Stimulated activated CD8-positive, alpha-beta memory T cell treated with anti-CD3 and anti-CD28 coated beads, Interleukin-7, amount 100 ng/mL, for 4 hours (primary cell): Measurements from ENCODE around the gene MDFIC2.
"Not testable (repeated sequence)": the region's sequence is repeated elsewhere in the genome, so short reads cannot be mapped to it uniquely, and the experiment has no call there.

Source experiments
- DNase-seq, 2 donors: peaks; one replicate each; pipeline ENCODE4 v3.0.0-alpha.2; 2020; ENCODE audit warnings: low read depth in 2 of 2

MDFIC2 gene

DNA sequence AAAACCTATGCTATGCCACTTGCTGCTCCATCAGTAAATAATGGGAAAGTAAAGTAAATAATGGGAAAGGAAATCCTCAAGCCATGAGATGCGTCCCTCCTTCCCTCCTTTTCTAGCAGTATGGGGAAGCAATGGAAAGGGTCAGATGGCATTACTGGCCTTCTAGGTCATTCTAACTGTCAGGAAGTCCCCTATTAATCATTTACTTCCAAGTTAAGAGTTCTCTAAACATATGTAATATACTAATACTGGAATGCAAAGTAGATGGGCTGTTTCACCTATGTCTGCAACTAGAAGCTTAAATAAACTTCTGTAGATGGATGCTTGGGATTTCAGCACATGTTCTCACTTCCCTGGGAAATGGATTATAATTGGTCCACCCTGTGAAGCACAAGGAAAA lies 55.9 kb downstream of the MDFIC2 start:
- no peak for DNase-seq

DNA sequence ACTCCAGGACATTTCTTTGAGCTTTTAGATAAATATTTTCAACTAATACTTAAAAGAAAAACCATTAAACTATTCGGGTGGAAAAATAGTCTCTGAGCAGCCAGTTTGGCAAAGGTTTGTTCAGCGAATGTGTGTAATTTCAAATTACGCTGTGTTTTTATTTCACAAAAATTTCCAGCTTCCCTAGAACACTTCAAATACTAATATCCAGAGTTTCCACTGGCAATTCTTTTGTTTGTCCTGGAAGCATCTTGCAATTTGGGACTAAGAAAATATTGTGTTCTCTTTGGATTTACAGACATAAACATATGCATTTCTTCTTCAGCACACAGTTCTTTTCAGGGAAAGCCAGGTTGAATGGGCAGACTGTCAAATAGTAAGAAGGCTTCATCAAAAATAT lies 61.9 kb downstream of the MDFIC2 start:
- DNase-seq = no peak

DNA sequence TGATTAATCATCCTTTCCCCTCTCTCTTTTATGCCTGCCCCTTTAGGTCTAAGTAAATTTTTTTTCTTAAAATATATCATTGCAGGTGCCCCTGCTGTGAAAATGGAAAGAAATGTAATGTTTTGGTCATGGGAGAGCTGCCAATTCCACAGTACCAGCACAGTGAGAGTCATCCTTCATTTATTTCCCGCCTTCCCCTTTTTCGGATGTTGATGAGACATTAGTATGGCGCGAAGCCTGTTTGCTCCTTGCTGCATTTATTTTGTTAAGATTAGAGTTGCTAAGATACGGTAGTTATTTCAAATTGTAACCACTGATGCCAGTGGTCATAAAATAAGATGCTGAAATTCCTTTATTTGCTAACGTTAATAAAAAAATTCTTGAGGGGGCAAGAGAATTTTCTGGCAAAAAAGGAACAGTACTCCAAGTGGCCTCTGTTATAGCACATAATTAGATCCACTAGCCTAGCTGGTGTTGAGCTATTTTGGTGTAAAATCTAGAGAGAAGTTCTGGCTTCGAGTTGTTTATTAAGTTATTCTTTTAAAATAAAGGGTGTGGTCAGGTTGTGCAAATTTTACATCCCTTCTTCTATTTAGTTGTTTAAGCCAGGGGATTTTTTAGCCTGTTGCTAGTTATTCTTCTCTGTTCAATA lies 62.8 kb downstream of the MDFIC2 start:
- DNase-seq = no peak

DNA sequence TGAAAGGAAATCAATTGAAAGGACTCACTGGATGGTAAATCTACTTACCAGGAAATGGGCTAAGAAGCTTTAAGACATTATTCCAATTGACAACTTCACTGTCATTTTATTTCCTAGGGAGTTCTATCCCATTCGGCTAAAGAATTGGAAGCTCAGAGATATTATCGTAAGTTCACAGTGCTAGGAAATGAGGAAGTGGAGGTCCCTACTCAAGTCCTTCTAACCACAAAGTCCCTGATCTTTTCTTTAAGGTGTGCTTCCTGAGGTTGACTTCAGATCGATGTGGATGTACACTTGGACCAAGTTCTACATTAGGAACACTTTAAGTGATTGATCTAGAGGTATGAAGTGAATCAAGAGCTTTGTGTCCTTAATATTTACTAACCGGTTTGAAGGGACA lies 63.6 kb downstream of the MDFIC2 start:
- DNase-seq = no peak

DNA sequence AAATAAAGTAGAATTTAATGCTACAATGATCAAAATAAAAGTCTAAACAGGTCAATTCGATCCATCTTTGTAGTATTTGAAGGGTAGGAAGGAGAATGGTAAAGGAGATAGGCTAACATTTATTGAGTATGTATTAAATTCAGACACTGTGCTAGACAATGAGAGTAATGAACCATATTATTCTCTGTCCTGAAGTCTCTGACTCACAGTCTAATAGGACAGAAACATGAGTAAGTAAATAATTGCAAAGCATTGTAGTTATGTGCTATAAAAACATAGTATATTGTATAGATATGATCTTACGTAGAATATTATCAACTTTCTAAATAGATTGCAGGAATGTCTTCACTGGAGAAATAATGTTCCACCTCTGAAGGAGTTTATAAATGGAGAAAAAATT lies 64.5 kb downstream of the MDFIC2 start:
- no peak for DNase-seq

DNA sequence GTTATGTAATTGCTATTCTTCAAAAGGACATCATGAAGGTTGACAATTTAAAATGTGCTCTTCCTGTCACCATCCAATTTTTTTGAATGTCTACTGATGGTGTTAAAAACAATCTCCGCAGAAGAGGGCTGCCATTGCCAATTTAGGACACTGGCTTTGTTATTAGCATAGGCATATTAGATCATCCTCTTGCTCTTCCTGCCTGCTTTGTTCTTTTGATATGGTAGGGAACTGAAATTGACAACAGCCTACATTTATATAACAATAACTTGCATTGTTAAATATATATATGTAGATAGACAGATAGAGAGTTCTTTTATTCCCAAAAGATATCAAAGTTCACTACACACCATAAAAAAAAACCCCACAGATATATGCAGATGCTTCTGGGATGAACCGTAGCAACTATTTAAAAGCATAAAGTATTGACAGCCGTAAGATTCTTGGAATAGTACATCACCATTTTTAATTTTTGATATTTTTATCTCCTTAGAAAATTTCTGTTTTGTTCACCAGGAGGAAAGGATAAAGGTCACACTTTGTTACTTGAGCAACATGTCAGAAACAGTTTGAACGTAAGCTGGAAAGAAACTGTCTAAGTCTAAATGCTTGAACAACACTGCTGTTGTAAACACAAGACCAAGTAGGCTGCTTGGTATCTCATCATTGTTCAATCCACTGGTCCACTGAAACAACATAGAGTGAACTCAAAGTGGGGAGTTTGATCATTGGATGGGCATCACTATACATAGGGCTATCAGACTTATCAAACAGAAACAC lies 66.5 kb downstream of the MDFIC2 start:
- DNase-seq = no peak

DNA sequence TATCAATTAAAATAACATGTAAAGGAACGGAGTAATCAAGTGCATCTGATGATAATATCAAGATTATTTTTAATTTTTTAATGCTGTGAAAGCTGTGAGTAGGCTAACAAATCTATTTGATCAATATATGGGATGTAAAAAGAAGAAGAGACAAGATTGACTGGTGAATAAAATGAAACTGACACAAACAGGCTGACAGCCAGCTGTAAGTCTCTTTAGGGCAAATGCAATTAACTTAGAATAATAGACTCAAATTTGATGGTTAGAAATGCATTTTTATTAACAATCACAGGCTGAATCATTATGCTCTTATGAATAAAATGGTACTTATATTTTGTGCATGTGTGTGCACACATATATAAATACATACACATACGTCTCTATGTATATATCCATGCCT lies 68.0 kb downstream of the MDFIC2 start:
- DNase-seq = no peak

DNA sequence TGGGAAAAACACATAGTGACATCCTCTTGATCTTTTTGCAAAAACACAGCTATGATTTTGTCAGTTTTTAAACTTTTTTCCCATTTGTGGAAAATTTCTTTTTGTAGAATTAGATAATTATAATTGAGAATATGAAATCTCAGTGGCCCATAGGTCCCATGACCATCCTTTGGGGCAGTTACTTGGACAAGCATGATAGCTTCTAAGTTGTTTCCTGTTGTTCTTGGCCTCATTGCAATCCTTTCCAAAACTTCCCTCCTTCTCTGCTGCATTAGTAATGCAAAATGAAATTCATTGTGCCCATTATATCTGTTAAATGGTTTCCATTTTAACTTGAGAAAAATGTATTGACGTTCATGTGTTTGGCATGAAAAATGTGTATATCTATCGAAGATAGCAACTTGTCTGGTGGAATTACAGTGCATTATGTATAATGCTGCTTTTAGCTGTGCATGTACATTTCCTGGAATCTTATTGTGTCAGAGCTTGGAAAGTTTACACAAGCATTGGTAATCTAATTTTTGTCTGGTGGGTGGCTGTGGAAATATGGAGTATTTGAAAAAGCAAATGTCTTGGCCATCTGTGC lies 70.0 kb downstream of the MDFIC2 start:
- no peak for DNase-seq

DNA sequence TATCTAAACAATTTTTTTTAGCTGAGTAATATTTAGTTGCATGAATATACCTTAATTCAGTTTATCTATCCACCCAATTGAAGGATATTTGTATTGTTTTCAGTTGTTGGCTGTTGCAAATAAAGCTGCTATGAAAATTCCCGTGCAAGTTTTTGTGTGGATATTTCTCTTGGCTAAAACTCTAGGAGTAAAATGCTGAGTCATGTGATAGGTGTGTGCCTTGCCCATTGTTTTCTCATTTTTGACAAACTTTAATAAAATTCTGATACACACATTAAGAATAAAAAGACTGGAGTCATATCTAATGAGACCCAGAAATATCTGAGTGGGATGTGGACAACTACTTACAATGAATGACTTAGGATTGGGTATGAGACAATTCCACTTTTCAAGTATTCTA lies 78.6 kb downstream of the MDFIC2 start:
- DNase-seq = no peak

DNA sequence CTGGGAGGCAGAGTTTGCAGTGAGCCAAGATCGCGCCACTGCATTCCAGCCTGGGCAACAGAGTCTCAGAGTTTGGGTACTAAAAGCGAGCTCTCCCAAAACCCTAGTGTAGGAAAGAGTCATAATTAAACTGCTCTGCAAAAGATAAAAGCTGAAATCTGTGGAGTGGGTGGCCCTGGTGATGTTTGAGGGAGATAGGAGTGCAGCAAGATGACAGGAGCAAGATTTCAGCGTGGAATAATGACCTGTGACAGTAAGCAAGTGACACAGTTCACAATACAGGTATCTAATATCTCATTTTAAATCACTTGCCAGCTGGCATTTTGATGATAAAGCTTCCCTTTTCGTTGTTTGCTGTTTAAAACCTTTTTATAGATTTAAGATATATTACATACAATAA lies 79.3 kb downstream of the MDFIC2 start:
- no peak for DNase-seq

DNA sequence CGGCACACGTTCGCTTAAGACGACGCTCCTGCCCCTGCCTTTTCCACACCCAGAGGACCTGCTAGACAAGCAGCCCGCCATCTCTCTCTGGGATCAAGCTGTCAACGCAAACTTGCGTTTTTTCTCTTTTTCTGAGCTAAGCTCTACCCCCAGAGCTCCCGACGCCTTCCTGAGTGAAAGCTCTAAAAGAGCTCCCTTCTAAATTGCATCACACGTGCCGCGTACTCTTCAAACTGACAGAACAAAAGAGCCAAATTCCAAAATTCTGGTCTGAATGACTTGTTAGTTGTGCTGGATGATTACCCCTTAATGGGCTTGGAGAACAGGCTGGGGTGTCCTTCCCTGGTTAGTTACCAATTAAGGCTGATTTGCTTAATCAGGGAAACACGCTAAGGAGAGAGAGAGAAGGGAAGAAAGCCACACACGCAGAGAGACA lies 81.2 kb downstream of the MDFIC2 start:
- DNase-seq = no peak

DNA sequence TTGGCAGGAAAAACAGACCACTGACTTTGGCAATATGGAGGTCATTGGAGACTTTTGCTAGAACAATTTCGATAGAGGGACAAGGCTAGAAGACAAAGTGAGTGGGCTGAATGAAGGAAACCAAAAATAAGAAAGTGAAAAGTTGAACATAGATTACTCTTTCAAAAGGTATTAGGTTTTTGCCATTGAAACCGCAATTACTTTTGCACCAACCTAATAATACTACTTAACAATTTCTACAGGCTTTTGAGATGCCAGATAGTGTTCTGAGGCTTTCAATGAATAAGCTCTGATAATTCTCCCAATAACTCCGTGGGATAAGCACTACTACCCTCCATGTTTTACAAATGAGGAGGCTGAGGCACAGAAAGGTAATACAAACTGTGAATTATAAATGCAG lies 85.0 kb downstream of the MDFIC2 start:
- DNase-seq = no peak

DNA sequence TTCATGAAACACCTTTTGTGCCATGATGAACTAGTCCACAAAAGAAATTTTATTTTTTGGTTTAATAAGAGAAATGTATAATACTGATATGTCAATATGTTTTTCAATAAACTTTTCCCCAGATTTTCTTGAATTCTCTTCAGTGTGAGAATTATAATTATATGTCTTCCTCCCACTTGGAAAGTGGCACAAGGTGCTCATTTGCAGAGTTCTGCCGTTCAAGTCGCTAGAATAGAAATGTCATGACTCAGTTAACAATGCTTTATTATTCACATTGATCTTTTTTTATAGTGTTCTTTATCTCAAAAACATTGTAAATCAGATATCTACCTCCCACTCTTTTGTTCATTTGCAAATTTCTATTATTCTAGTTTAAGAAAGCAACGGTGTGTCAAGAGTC lies 87.3 kb downstream of the MDFIC2 start:
- no peak for DNase-seq

DNA sequence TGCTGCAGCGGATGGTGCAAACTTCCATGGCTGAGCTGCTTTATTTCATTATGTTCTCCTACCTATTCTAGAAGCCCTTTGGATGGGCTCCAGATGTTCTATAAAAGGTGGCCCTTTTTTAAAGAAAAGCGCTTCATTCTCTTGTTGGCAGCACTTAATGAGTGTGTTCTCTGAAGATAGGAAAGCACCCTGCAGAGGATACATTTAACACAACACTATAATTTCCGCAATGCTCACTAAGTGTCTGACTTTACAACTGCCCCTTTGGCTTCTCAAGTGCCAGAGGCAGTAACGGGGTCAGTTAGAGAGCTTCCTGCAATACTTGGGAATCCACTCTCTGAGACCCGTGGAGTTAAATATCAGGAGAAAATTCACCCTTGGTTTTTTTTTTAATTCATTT lies 88.1 kb downstream of the MDFIC2 start:
- DNase-seq = no peak

DNA sequence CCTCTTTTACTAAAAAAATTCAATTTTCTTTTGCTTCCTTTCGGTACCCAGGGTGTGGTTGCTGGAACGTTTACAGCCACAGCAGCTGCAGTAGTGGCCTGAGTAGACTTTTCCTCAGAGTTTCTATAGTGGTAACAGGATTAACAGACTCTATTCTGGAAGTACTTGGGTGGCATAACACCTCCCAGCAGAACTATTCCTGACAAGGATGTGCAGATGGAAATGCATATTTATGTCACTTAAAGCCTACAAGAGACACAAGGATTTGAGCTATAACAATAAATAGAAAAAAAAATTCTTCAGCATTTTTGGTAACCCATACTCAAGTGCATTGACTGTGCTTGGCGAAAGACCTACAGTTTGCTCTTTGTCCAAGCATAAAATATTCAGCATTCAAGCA lies 94.0 kb downstream of the MDFIC2 start:
- DNase-seq = no peak

DNA sequence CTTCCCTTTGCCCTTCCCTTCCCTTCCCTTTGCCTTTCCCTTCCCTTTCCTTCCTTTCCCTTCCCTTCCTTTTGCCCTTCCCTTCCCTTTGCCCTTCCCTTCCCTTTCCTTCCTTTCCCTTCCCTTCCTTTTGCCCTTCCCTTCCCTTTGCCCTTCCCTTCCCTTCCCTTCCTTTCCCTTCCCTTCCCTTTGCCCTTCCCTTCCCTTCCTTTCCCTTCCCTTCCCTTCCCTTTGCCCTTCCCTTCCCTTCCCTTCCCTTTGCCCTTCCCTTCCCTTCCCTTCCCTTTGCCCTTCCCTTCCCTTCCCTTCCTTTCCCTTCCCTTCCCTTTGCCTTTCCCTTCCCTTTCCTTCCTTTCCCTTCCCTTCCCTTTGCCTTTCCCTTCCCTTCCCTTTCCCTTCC lies 101.2 kb downstream of the MDFIC2 start:
- DNase-seq = not testable (repeated sequence)

DNA sequence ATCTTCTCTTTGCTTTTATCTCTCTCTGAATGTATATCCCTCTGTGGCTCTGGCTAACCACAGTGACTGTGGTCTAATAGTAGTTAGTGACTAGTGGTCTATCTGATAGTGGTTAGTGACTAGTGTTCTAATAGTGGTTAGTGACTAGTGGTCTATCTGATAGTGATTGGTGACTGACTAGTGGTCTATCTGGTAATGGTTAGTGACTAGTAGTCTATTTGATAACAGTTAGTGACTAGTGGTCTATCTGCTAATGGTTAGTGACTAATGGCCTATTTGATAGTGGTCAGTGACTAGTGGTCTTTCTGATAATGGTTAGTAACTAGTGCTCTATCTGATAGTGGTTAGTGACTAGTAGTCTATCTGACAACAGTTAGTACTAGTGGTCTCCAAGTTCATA lies 110.5 kb downstream of the MDFIC2 start:
- no peak for DNase-seq

DNA sequence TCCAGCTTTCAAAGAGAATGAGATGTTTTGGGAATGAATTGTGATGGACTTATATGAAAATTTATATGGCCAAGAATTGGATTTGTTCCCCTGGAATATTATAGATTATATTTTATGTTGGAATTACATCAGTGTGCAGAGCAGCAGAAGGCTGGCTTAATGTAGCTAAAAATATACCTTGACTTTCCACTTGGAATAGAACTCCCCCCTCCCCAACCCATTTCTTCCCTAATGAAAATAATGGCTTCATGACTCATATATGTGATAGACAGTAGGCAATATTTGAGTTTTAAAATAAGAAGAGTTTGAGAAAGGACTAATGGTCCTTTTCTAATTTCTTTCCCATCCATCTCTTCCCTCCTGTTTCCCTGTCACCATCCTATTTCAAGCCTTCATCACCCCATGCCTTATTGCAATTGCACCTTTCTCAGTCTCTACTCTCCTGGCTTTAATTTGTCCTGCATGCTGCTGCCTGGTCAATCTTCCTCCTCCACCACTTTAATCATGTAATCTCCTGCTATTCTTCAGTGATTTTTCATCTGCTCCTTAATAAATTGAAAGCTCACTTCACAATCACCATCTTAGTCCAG lies 122.5 kb downstream of the MDFIC2 start:
- no peak for DNase-seq

DNA sequence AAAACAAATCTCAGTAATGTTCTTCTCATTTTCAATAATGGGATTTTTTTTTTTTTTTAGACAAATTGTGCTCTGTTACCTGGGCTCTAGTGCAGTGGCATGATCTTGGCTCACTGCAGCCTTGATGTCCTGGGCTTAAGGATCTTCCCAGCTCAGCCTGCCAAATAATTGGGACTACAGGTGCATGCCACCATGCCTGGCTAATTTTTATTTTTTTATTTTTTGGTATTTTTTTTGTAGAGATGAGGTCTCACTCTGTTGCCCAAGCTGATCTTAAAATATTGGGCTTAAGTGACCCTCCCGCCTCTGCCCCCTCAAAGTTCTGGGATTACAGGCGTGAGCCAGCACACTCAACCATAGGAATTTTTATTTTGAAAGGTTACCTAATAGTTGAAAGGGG lies 126.2 kb downstream of the MDFIC2 start:
- no peak for DNase-seq

DNA sequence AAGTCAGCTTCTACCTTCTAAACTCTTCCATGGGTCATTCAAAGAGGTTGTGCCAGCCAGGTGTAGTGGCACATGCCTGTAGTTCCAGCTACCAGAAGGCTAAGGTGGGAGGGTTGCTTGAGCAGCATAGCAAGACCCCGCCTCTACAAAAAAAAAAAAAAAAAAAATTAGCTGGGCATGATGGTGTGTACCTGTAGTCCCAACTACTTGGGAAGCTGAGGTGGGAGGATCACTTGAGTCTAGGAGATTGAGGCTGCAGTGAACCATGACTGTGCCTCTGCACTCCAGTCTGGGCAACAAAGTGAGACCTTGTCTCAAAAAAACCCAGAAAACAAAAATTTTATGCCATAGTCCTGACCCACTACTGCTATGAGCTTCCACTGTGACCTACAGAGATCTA lies 126.8 kb downstream of the MDFIC2 start:
- no peak for DNase-seq

DNA sequence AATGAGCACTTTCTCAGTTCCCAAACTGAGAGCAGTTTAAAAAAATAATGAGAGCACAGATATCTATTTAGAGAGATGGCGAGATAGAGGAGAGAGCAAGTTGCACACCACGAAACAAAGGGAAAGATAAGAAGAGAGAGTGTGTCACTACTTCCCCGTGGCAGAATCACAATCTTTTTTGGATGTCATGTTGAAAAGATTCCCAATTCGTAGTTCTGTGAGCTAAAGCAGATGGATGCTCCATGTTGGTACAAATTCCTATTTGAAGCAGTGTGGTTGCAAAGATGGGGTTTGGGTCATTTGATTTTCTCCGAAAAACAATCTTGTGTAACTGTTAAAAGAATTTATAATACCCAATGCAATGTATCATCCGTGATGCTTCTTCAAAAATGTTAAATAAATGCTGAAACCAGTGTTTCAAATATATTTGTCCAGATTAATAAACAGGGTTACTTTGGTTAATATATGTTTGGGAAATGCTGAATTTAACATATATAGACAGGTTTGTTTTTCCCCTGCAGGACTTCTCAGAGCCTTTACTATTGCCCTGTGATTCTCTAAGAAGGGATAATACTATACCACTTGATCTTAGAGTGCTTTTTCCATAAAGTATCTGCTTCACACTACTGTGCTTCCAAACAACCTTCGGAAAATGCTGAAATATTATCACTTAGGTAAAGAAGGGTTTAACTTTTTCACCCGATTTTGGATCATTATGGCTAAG lies 128.5 kb downstream of the MDFIC2 start:
- no peak for DNase-seq

DNA sequence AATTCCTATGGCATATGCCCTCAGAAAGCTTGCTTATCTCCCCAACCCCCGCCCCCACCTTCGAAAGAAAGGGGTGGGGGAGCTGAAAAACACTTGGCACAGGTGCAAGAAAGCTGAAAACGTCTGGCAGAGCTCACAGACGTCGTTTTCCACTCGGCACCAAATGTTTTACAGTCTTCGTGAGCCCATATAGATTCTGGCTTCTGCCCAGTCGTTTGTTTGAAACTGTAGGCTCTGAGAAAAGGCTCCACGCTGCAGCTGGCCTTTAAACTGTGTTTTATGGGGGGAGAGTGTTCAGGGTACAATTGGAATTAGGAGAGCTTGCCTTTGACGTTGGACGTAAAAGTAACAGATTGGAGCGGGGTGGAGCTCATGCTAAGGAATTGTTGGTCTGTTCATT lies 130.3 kb downstream of the MDFIC2 start:
- DNase-seq = no peak
